ENCODE data around the gene VEGFB.

Gene VEGFB

DNA sequence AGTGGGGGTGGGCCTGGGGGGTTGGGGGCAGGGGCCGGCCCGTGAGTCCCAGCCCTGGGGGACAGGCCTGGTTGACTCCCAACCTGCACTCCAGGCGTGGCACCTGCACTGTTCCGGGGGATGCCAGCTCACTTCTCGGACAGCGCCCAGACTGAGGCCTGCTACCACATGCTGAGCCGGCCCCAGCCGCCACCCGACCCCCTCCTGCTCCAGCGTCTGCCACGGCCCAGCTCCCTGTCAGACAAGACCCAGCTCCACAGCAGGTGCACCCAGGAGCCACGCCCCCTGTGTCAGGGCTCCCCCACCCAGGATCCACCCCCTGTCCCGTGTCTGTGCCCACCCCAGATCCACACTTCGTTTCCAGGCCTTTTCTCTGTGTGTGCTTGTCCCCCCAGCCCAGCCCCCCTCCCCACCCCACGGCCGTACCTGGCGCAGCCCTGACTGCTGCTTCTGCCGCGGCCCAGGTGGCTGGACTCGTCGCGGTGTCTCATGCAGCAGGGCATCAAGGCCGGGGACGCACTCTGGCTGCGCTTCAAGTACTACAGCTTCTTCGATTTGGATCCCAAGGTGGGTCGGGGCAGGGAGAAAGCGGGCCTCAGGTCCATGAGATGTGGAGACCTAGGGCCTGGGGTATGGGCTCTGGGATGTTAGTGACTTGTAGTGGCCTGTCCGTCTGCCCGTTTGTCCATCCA lies 23.1 kb upstream of the VEGFB start:
- no peak for DNase-seq

GRCh38 chr11:64216879-64217278 lies 17.5 kb upstream of the VEGFB start:
- DNase-seq: no peak

DNA sequence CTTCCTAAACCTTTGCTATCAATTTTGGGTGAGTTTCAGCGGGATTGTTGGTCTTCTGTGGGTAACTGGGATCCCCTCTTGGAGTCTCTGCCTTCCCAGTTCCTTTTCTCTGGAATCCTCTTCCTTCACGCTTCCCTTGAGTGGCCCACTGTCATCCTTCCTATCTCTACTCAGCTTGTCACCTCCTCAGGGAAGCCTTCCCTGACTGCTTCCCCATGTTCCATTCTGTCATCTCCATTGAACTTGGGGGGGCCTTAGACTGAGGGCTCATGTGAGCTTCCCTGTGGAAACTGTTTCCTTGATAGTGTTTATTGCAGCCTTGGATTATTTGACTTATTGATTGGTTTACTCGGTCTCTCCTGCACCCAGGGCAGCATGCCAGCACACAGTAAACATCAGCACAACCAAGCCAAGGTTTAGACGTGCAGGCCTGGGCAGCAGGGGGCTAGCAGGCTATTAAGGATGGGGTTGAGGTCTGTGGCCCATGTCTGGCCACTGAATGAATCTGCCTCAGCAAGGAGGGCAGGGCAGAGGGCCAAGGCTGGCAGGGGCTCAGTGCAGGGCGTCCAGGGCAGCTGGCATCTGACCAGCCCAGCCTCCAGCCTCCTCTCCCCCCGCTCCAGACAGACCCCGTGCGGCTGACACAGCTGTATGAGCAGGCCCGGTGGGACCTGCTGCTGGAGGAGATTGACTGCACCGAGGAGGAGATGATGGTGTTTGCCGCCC lies 15.6 kb upstream of the VEGFB start:
- DNase-seq: no peak

DNA sequence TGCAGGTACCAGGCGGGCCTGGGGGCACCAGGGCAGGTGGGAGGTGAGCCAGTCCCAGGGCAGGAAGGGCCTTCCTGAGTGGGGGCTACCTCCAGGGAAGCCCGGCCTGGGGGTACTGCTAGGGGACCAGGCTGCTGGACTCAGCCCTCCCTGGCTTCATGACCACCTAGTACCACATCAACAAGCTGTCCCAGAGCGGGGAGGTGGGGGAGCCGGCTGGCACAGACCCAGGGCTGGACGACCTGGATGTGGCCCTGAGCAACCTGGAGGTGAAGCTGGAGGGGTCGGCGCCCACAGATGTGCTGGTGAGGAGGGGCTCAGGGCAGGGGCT lies 15.1 kb upstream of the VEGFB start:
- no peak for DNase-seq

GRCh38 chr11:64219755-64220154 lies 14.6 kb upstream of the VEGFB start:
- DNase-seq: no peak

- DNase-seq: no peak
Measured at GRCh38 chr11:64220271-64220670, 14.1 kb upstream of the VEGFB start.

DNA sequence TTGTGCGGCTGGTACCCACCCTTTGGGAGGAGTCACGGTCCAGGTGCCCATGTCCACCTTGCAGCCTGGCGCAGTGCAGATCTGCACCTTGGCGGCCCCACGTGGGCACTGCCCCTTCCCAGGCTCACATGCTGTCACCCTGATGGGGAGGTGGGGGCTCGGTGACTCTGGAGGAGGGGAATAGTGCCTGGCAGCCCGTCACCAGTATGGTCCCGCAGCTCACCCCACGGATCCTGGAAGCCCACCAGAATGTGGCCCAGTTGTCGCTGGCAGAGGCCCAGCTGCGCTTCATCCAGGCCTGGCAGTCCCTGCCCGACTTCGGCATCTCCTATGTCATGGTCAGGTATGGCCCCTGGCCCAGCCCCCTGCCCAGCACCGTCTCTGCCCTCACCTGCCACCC lies 13.6 kb upstream of the VEGFB start:
- DNase-seq: no peak

DNA sequence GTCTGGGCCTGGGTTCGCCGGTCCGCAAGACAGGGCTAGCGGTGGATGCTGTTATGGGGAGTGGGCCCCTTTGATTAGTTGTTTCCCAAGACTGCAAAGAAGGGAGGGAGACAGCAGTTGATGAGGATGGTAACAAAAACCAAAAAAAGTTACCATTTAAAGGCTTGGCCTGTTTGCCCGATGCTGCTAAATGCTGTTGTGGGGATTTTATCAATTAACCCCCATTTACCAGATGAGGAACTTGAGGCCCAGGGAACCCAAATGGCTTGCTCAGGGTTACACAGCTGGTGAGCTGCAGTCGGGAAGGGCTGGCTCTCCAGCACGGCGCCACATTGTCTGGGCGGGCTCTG lies 11.8 kb upstream of the VEGFB start:
- DNase-seq: no peak

DNA sequence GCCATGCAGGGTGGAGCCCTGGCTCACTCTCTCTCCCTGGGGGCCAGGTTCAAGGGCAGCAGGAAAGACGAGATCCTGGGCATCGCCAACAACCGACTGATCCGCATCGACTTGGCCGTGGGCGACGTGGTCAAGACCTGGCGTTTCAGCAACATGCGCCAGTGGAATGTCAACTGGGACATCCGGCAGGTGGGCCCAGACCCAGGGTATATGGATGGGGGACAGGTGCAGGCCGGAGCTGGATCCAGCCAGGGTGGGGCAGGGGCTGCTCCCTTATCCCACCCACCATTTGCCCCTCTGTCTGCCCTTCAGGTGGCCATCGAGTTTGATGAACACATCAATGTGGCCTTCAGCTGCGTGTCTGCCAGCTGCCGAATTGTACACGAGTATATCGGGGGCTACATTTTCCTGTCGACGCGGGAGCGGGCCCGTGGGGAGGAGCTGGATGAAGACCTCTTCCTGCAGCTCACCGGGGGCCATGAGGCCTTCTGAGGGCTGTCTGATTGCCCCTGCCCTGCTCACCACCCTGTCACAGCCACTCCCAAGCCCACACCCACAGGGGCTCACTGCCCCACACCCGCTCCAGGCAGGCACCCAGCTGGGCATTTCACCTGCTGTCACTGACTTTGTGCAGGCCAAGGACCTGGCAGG lies 11.3 kb upstream of the VEGFB start:
- no peak for DNase-seq

DNA sequence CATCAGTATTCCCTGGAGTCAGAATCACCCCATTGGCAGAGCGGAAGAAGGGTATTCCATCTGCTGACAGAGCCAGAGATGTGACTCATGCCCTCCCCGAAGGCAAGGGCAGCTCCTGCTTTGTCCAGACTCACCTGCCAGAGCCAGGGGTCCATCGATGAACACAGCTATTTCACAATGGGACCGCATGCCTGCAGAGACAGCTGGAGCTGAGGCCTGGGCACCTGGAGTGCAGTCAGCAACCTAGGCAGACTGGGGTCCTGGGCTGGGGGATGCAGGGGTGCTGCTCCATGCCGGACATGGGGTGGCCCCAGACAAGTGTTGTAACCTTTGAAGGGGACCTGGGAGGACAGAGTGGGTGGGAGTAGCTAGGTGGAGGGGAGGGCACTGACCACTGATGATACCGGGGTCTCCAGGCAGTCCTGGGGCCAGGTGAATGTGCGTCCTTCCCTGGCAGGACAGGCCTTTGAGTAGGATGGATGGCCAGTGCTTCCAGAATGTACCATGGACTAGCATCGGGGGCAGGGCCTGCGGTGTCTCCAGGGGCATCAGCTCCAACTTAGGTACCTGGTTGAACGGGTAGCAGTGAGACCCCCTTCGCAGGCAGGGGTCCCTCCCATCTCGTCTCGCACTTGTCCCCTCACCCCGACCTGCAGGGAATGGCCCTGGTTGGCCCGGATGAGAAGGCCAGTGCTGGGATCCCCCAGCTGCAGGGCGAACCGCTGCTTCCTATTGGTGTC lies 10.1 kb upstream of the VEGFB start:
- DNase-seq: no peak

DNA sequence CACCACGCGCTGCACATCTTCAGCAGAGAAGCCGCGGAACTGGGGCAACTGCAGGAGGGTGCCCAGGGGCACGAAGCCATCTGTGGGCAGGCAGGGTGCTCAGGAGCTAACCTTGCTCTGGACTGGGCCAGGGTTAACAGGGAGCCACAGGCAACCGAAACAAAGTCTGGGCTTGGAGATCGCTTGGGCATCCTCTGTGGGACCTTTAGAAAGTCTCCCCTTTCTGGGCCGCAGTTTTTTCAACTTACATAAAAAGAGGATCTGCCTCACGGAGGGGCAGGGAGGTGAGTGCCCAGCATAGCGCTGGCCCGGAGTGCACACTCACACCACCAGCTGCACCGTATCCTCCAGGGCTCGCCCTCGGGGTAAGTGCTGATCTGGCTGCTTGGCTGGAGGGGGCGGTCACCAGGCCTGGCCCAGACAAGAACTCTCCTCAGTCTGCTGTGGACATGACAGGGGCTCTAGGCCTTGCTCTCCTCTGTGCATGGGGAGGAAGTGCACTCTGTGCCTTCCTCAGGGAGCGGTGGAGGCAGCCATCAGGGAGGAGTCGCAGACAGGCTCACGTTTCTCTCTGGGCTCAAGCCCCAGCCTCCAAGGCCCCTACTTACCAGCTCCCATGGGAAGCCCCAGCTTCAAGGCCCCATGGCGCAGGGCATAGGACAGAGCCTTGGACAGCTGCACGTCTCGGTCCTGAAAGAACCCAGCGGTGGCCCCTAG lies 9.3 kb upstream of the VEGFB start:
- DNase-seq: no peak

DNA sequence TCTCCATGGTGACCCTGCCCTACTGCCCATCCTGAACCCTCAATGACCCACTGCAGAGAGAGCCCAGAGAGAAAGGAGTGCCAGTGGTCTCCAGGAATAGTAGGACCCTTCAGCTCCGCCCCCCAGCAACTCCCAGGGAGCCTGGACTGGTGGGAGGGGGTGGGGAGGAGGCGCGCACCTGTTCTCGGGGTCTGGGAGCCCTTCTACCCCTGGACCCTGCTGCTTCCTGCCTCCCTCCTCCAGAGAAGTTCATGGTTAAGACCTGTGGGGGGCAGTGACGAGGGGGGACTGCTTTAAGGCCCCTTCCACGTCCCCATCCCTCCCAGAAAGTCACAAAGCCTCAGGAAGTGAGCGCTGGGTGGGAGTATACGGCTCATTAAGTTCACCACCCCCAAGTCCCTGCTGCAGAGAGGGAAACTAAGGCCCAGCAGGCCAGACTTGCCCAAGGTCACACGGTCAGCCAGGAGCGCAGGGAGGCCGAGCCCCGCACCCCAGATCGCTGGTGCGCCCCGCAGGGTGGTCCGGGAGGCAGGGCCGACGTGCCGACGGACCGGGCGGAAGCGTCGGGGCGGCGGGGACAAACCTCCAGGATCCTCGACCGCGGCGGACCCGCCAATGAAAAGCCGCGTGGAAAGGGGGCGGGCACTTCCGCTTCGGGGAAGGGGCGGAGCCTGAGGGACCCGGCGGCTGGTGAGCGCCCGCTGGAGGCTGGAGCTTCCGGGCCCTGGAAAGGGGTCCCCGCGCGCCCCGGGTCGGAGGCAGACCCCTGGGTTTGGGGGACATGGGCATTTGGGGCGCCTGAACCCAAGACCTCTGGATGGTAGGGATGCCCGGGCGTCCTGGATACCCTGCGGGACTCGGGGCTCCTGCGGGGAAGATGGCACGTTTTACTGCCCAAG lies 8.5 kb upstream of the VEGFB start, which contains the start of the genes NUDT22 and TRPT1:
Gene NUDT22 (plus strand): TSS at position 667 of the 899 bp plus-strand sequence. CDS start 379 bp downstream, outside the sequence.
Gene TRPT1 (minus strand): TSS at position 579 of the 899 bp plus-strand sequence. CDS start 326 bp downstream, at position 253.
- peak in 13 of 14 donors; percentile 71 to 91 (median 82) for DNase-seq

- DNase-seq: peak in 6 of 14 donors; percentile 38 to 72 (median 61)
Measured at GRCh38 chr11:64226507-64227051, 7.8 kb upstream of the VEGFB start.

GRCh38 chr11:64227405-64227956 lies 6.9 kb upstream of the VEGFB start:
- DNase-seq: no peak

GRCh38 chr11:64229090-64229743 lies 5.2 kb upstream of the VEGFB start:
- no peak for DNase-seq

DNA sequence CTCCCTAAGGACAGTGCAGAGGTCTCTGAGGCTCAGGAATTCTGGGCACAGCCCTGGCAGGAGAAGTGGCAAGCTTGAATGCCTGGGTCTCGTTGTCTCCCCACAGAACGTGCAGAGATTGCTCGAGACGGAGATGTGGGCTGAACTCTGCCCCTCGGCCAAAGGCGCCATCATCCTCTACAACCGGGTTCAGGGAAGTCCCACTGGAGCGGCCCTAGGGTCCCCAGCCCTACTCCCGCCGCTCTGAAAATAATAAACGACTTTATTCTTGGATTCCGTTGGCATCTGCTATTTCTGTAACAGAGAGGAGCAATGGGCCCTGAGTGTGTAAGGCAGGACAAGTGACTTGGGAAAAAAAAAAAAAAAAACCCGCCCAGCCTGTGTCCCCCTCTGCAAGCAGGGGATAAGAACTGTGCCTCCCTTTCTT lies 4.6 kb upstream of the VEGFB start:
- no peak for DNase-seq

GRCh38 chr11:64230171-64230984 lies 4.0 kb upstream of the VEGFB start, which contains the start of gene DNAJC4:
DNAJC4 (plus strand) TSS chr11:64230548; CDS start chr11:64230855, 307 bp downstream.
- DNase-seq: peak; percentile 42 to 94 (median 84)

DNA sequence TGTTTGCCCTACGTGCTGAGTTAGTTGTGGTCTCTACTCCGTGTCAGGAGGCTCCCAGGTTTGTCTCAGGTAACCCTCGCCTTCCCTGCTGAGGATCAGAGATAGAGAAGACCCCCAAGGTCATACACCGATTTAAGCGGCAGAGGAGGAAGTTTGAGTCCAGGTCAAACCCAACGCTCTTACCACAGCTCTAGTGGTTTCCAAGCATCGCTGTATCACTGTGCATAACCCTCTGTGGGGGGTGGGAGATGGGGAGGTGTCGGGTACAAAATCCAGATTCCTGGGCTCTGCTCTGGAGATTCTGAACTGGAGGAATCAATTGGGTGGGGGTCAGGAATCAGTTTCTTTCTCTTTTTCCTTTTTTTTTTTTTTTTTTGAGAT lies 3.4 kb upstream of the VEGFB start:
- DNase-seq: no peak

DNA sequence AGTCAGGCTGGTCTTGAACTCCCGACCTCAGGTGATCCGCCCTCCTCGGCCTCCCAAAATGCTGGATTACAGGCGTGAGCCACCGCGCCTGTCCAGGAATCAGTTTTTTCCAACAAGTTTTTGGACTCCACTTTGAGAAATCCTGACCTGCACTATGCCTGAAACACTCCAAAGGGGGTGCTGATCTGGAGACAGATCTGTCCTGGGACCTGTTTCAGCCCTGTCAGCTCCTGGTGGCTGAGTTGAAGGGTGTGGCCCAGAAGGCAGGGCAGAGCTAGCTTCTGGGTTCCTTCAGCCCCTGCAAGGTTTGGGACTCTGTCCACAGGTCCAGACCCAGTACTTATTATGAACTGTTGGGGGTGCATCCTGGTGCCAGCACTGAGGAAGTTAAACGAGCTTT lies 2.8 kb upstream of the VEGFB start:
- no peak for DNase-seq

Measured in C1 segment of cervical spinal cord (tissue), 14 donors.